K562 (cell line): ENCODE measurements around the gene HPS5.
A peak's percentile ranks its signal among the peaks of the same experiment; 100 is the strongest.

Experiments used
- CCAR2 ChIP-seq: fragments of 200-400 bp; formaldehyde crosslinking; IDR thresholded peaks from 2 replicates; pipeline ENCODE4 v1.6.1; 2017; ENCODE audit warnings: mild to moderate bottlenecking, low read depth, low read length
- POLR2A ChIP-seq: fragments of 450-650 bp; conservative IDR thresholded peaks from 2 replicates; pipeline ENCODE4 v1.6.1; 2016
- RFX5 ChIP-seq: IDR thresholded peaks from 2 replicates; pipeline ENCODE4 v1.6.1; 2011; ENCODE audit warnings: low read depth, mild to moderate bottlenecking, improper control_type of control experiment, low read length
- SIN3A ChIP-seq, 2 experiments: fragments of 150-350 bp in 1 of 2; IDR thresholded peaks; 2 replicates each; pipeline ENCODE4 v1.6.1; 2011 to 2016; ENCODE audit warnings: borderline replicate concordance in 2 of 2, low read depth in 2 of 2, low read length in 2 of 2, mild to moderate bottlenecking in 2 of 2, moderate library complexity in 2 of 2; ENCODE audit not compliant: control insufficient read depth in 1 of 2
- TARDBP ChIP-seq: fragments of 450-650 bp; IDR thresholded peaks from 2 replicates; pipeline ENCODE4 v1.6.1; 2016
- ZBTB7A ChIP-seq: IDR thresholded peaks from 2 replicates; pipeline ENCODE4 v1.6.1; 2011; ENCODE audit warnings: low read depth, mild to moderate bottlenecking, low read length, moderate library complexity, borderline replicate concordance; ENCODE audit not compliant: control insufficient read depth
- ZC3H11A ChIP-seq: IDR thresholded peaks from 2 replicates; pipeline ENCODE4 v1.6.1; 2012; ENCODE audit warnings: low read depth, low read length, improper control_type of control experiment
- ZNF124 ChIP-seq: sonication (generic); formaldehyde crosslinking; IDR thresholded peaks from 2 replicates; pipeline ENCODE4 v1.8.1; 2022; ENCODE audit warnings: missing genetic modification reagents
- ZNF232 ChIP-seq: sonication (generic); formaldehyde crosslinking; IDR thresholded peaks from 2 replicates; pipeline ENCODE4 v1.8.0; 2022; ENCODE audit warnings: mild to moderate bottlenecking, missing genetic modification reagents
- ZNF384 ChIP-seq: IDR thresholded peaks from 2 replicates; pipeline ENCODE4 v1.6.1; 2012; ENCODE audit warnings: low read depth, low read length, improper control_type of control experiment

- 0 out of 2 replicates have a peak, but pooled peaks have one; percentile 27 for TF ChIP-seq TARDBP
- TF ChIP-seq ZNF232 (CRISPR knock-in tag), result no peak
- TF ChIP-seq ZC3H11A, result no peak
- TF ChIP-seq RFX5, result no peak
- peak; percentile 97 for TF ChIP-seq POLR2A
- no peak for TF ChIP-seq ZNF124 (CRISPR knock-in tag)
- peak in 1 of 2 experiments; percentile 88; a peak in 2 of 4 replicates for TF ChIP-seq SIN3A (IDR thresholded peaks at IDR 0.05; ENCODE audit: borderline replicate concordance in 2 of 2, control insufficient read depth in 1 of 2, low read depth in 2 of 2, low read length in 2 of 2)
- TF ChIP-seq ZNF384, result 0 out of 2 replicates have a peak, but pooled peaks have one; percentile 11
- TF ChIP-seq CCAR2, result no peak
- peak; percentile 79 for TF ChIP-seq ZBTB7A
Observed at GRCh38 chr11:18321969-18322711, at the start of gene HPS5, which contains the start of gene GTF2H1.
